HG02970 (cell line): Measurements from ENCODE around the gene ZBTB1.
A peak's percentile ranks its signal among the peaks of the same experiment; 100 is the strongest.
"Not testable (repeated sequence)": the region's sequence is repeated elsewhere in the genome, so short reads cannot be mapped to it uniquely, and the experiment has no call there.

Experiments used
- ATAC-seq: cut with Tn5 transposase; IDR thresholded peaks from one replicate; pipeline ENCODE4 v1.9.1; 2021; ENCODE audit warnings: mild to moderate bottlenecking, moderate library complexity, moderate number of reproducible peaks; ENCODE audit not compliant: unreplicated experiment, low FRiP score

The ZBTB1 gene

DNA sequence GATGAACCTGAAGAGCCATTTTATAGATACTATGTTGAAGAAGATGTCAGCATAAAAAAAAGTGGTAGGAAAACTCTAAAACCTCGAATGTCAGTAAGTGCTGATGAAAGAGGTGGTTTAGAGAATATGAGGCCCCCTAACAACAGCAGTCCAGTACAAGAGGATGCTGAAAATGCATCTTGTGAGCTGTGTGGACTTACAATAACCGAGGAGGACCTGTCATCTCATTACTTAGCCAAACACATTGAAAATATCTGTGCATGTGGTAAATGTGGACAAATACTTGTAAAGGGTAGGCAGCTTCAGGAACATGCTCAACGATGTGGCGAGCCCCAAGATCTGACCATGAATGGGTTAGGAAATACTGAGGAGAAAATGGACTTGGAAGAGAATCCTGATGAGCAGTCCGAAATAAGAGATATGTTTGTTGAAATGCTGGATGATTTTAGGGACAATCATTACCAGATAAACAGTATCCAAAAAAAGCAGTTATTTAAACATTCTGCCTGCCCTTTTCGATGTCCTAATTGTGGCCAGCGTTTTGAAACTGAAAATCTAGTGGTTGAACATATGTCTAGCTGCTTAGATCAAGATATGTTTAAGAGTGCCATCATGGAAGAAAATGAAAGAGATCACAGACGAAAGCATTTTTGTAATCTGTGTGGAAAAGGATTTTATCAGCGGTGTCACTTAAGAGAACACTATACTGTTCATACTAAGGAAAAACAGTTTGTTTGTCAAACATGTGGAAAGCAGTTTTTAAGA, 18.2 kb downstream of the ZBTB1 start:
- ATAC-seq = no peak

DNA sequence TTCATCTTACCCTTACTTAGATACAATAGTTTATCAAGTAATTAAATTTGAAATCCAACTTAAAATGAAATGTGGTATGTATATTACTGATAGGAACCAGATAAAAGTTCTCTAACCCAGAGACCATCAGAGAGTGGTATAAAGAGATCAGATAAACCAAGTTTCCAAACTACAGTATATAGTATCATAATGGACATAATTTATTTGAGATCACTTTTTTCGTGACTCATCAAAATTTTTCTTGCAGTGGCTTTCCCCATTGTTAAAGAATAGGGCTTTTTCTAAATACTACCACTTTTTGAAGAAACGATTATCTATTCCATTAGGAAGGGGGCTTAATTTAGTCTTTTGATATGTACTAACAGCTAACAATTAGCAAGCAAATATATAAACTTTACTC, 20.8 kb downstream of the ZBTB1 start:
- ATAC-seq = no peak

DNA sequence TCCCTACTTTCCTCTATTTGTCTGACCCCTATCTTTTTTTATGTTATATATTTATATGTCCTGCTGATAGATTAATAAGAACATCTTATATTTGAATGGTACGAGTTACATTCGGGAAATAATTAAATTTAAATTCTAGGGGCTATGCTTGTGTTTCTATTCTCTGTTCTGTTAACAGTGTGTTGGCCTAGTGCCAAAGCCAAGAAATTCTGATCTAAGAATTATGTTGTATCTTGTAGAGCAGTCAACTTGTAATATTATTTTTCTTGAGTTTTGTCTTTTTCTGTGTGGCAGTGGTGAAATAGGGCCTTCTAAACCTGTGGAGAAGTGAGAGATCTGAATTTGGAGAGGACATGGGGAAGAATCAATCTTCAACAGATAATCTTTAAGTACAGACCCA, 27.0 kb downstream of the ZBTB1 start:
- no peak for ATAC-seq

DNA sequence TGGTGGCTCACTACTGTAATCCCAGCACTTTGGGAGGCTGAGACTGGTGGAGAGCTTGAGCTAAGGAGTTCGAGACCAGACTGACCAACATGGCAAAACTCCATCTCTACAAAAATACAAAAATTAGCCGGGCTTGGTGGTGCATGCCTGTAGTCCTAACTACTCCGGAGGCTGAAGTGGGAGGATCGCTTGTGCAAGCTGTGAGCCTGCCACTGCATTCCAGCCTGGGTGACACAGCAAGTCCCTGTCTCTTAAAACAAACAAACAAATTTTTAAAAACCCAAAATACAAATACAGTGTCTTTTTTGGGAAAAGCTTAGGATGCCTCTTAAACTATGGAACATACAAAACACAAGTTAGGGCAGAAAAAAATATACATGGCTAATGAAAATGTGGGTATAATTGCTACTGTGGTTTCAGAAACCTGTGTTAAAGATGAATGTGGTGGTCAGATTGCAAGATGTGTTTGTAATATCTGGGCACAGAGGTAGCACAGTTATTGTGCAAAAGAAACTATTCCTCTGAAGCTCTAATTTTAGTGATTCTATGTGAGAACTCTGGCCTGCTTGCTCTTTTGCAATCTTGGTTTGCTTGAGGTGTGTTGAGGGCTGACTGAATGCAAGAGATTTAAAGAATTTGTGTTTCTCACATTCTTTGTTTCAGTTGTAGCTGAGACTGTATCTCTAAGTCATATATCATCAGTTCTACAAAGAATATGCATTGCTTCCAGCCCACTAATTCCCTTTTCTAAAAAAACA, 32.1 kb downstream of the ZBTB1 start:
- ATAC-seq = no peak

DNA sequence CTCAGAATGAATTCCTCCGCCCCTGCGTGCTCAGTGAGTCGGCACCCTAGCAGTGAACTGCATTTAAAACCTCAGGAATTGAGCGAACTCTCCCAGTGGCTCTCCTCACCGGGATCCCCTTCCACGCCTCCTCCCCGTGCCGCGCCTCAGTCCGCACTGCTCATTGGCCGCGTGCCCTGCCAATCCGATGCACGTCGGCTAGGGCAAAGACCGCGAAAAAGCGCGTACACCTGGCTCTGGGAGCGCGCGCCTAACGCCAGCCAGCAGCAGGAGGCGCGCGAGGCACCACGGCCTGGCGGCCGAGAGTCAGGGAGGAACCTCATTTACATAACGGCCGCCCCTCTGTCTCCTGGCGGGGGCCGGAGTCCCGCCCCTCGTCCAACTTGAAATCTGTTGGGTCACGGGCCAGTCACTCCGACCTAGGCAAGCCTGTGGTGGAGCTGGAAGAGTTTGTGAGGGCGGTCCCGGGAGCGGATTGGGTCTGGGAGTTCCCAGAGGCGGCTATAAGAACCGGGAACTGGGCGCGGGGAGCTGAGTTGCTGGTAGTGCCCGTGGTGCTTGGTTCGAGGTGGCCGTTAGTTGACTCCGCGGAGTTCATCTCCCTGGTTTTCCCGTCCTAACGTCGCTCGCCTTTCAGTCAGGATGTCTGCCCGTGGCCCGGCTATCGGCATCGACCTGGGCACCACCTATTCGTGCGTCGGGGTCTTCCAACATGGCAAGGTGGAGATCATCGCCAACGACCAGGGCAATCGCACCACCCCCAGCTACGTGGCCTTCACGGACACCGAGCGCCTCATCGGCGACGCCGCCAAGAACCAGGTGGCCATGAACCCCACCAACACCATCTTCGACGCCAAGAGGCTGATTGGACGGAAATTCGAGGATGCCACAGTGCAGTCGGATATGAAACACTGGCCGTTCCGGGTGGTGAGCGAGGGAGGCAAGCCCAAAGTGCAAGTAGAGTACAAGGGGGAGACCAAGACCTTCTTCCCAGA, 35.9 kb downstream of the ZBTB1 start, which contains the start of gene HSPA2:
Gene HSPA2, plus strand, starts transcription at position 534 of the 995 bp plus-strand sequence. Its CDS starts 109 bp downstream, at position 643.
- ATAC-seq = peak; percentile 87

DNA sequence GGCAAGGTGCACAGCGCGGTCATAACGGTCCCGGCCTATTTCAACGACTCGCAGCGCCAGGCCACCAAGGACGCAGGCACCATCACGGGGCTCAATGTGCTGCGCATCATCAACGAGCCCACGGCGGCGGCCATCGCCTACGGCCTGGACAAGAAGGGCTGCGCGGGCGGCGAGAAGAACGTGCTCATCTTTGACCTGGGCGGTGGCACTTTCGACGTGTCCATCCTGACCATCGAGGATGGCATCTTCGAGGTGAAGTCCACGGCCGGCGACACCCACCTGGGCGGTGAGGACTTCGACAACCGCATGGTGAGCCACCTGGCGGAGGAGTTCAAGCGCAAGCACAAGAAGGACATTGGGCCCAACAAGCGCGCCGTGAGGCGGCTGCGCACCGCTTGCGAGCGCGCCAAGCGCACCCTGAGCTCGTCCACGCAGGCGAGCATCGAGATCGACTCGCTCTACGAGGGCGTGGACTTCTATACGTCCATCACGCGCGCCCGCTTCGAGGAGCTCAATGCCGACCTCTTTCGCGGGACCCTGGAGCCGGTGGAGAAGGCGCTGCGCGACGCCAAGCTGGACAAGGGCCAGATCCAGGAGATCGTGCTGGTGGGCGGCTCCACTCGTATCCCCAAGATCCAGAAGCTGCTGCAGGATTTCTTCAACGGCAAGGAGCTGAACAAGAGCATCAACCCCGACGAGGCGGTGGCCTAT, 36.8 kb downstream of the ZBTB1 start:
- ATAC-seq = no peak

DNA sequence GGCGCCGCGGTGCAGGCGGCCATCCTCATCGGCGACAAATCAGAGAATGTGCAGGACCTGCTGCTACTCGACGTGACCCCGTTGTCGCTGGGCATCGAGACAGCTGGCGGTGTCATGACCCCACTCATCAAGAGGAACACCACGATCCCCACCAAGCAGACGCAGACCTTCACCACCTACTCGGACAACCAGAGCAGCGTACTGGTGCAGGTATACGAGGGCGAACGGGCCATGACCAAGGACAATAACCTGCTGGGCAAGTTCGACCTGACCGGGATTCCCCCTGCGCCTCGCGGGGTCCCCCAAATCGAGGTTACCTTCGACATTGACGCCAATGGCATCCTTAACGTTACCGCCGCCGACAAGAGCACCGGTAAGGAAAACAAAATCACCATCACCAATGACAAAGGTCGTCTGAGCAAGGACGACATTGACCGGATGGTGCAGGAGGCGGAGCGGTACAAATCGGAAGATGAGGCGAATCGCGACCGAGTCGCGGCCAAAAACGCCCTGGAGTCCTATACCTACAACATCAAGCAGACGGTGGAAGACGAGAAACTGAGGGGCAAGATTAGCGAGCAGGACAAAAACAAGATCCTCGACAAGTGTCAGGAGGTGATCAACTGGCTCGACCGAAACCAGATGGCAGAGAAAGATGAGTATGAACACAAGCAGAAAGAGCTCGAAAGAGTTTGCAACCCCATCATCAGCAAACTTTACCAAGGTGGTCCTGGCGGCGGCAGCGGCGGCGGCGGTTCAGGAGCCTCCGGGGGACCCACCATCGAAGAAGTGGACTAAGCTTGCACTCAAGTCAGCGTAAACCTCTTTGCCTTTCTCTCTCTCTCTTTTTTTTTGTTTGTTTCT, 37.6 kb downstream of the ZBTB1 start:
- ATAC-seq = no peak

- ATAC-seq = no peak
These were observed 38.2 kb downstream of the ZBTB1 start for GRCh38 chr14:64542836-64543201.

GRCh38 chr14:64544607-64545312, 40.2 kb downstream of the ZBTB1 start:
- no peak for ATAC-seq

GRCh38 chr14:64549016-64549415, 44.4 kb downstream of the ZBTB1 start:
- ATAC-seq = no peak

DNA sequence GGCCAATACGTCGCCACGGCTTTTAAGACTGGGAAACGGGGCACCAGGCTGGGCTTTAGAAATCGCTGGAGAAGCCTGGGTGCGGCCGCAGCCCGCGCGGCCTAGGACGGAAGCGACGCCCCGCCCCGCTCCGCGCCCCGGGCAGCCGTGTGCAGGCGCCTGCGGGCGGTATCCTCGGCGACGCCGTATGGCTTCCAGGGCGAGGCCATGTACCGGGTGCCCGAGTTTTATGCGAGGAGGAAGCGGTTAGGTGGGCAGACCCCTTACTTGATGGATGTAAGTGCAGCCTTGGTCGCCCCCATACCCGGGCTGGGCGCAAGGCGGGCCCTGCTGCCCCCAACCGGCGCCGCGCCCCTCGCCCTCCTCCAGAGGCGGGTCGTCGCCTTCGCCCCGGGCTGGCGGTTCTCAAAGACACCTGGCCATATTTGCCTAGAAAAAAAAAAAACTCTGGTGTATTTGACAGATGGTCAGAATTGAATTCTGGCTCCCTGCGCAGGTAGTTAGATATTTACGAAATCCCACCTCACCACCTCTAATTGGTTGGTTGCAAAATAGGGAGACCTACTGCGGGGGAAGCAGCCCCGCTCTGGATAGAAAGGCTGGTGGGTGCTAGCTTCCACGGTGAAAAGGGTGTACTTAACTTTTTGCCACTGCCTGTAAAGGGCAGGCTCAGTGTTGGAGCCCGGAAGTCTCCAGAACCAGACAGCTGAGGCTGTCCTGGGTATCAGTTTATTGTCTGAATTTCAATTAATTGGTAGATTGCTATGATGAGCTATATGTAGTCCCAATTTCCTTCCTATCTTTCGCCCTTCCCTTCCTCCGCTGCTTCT, 45.4 kb downstream of the ZBTB1 start, which contains the start of gene PPP1R36:
Gene PPP1R36, plus strand, starts transcription at position 171 of the 830 bp plus-strand sequence. Its CDS starts 37 bp downstream, at position 208.
- no peak for ATAC-seq

GRCh38 chr14:64550621-64551333, 46.2 kb downstream of the ZBTB1 start:
- ATAC-seq = no peak

- no peak for ATAC-seq
These were observed 50.0 kb downstream of the ZBTB1 start for GRCh38 chr14:64554556-64554955.

DNA sequence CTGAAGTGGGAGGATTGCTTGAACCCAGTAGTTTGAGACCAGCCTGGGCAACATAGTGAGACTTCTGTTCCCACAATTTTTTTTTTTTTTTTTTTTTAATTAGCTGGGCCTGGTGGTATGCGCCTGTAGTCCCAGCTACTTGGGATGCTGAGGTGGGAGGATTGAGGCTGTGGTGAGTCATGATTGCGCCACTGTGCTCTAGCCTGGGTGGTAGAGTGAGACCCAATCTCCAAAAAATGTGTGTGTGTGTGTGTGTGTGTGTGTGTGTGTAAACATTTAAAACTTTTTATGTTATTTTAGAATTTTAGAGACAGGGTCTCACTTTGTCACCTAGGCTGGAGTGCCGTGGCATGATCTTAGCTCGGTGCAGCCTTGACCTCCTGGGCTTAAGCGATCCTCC, 52.0 kb downstream of the ZBTB1 start:
- ATAC-seq = no peak

GRCh38 chr14:64558216-64558615, 53.6 kb downstream of the ZBTB1 start:
- not testable (repeated sequence) for ATAC-seq

- no peak for ATAC-seq
These were observed 57.1 kb downstream of the ZBTB1 start for GRCh38 chr14:64561631-64562030.

DNA sequence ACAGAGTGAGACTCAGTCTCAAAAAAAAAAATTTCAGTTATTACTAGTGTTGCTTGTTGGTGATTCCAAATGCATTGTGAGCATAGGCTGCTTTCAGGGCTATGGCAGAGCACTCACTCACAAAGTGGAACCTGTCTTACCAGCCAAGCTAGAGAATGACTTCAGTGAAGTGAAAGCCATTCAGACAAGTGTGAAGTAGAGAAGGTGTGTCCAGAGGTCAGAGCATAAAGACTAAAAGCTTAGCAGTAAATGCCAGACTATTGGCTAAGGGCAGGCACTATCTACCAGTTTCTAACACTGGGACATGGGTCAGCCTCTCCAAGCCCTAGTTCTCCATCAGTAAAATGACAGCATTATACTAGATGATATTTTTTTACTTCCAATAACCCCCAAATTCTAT, 57.9 kb downstream of the ZBTB1 start:
- no peak for ATAC-seq
